ENCODE results near the gene CABLES2. TPM values are rescaled to one million over a fixed set of nuclear protein-coding genes. Genes with fewer than 3 reads are reported as not detected.

CABLES2 gene
- total and polyA plus RNA-seq, 2 of the 4 experiments (the other 2 are of a cell fraction), result 1.4 to 5.1 TPM

GRCh38 chr20:62429455-62430310, 22.6 kb upstream of the CABLES2 start (continued):
- TF ChIP-seq POLR2A (IDR thresholded peaks at IDR 0.05; ENCODE audit: low read depth, low read length), result no peak

GRCh38 chr20:62428396-62429295, 21.6 kb upstream of the CABLES2 start:
- no peak overlapping the region for H4K8ac ChIP-seq (ENCODE audit: low read depth in 2 of 2, low read length in 2 of 2)
- H2AFZ ChIP-seq (replicated peaks; ENCODE audit: low read length, poor library complexity), result no peak overlapping the region
- no peak overlapping the region for H3K4me2 ChIP-seq (ENCODE audit: low read depth, low read length)
- dilution Hi-C loops (cut with HindIII; ENCODE audit: low sequenced_read_pairs, unreplicated experiment) (no loop called here), intact Hi-C loops (cut with micrococcal nuclease) (no loop called here), in situ Hi-C loops (cut with MboI; ENCODE audit: low sequenced_read_pairs) (no loop called here)
- H3K4ac ChIP-seq (ENCODE audit: low read depth, low read length), result no peak overlapping the region
- no peak overlapping the region for H4K91ac ChIP-seq (ENCODE audit: insufficient read depth, low read depth, low read length)
- BruUV-seq (replicated peaks), result no TSS peak
- H3K4me3 ChIP-seq (ENCODE audit: insufficient read depth, low read depth, low read length), result no peak overlapping the region
- DNase-seq, result no peak
- no peaks in the 10 kb centered on the region for H4K20me1 ChIP-seq (ENCODE audit: insufficient read depth, low read length)
- no peak overlapping the region for H3K14ac ChIP-seq (replicated peaks; ENCODE audit: low read depth, low read length)
- H3K9ac ChIP-seq (ENCODE audit: low read depth, low read length), result no peak overlapping the region
- 23% methylated on average over 9 of the region's 31 CpGs; no CpG with 5 or more reads in 1 of the 2 experiments for WGBS, 2 experiments (ENCODE audit: extremely low coverage in 2 of 2, insufficient read length in 1 of 2)
- H2BK15ac ChIP-seq (ENCODE audit: low read depth, low read length), result no peak overlapping the region
- no peaks in the 10 kb centered on the region for H3K9me3 ChIP-seq (ENCODE audit: control insufficient read depth, insufficient read depth, low read length)
- H3K27ac ChIP-seq (ENCODE audit: insufficient read depth, low read length), result no peak overlapping the region
- H2AK9ac ChIP-seq (replicated peaks; ENCODE audit: low read depth, low read length, poor library complexity), result no peak overlapping the region
- no peaks in the 10 kb centered on the region for H3K4me1 ChIP-seq (ENCODE audit: control insufficient read depth, insufficient read depth, low read length)
- no peaks in the 10 kb centered on the region for H3K79me1 ChIP-seq (ENCODE audit: low read depth in 1 of 2, low read length in 2 of 2)
- no peak overlapping the region for H3K18ac ChIP-seq (ENCODE audit: low read depth, low read length)
- ATAC-seq (ENCODE audit: low read depth), result no peak; the same call in 1 of the 2 replicates
- H3K9me1 ChIP-seq (ENCODE audit: insufficient read depth, low read length), result no peaks in the 10 kb centered on the region
- H3K27me3 ChIP-seq (ENCODE audit: control insufficient read depth, insufficient read depth, low read length), result peaks cover 51% of the 10 kb centered on the region
- H2BK120ac ChIP-seq (ENCODE audit: low read depth, low read length), result no peak overlapping the region
- H3K36me3 ChIP-seq (ENCODE audit: control insufficient read depth, insufficient read depth, low read length), result no peaks in the 10 kb centered on the region
- ChIA-PET POLR2A (ENCODE audit: unreplicated experiment) (no interaction called here), CTCF (no interaction called here)
- TF ChIP-seq NFE2L2 (IDR thresholded peaks at IDR 0.05; ENCODE audit: low read depth, low read length), result no peak
- TF ChIP-seq ELK1 (IDR thresholded peaks at IDR 0.05; ENCODE audit: borderline replicate concordance, low read depth, low read length), result no peak
- no peak for TF ChIP-seq SMC3 (IDR thresholded peaks at IDR 0.05; ENCODE audit: low read depth, low read length)
- no peak overlapping the region for H3K23ac ChIP-seq (ENCODE audit: low read depth, low read length)
- no peak overlapping the region for H2BK5ac ChIP-seq (ENCODE audit: low read depth, low read length, poor library complexity, severe bottlenecking)
- H3K56ac ChIP-seq (ENCODE audit: extremely low read depth, insufficient read depth, low read length), result no peak overlapping the region
- no peak overlapping the region for H2BK20ac ChIP-seq (ENCODE audit: low read depth, low read length)
- no peak overlapping the region for H4K5ac ChIP-seq (ENCODE audit: low read depth, low read length)
- H2AK5ac ChIP-seq (ENCODE audit: low read depth, low read length), result no peak overlapping the region

All from IMR-90 (cell line).